ENCODE measurements around the gene GLIPR1L1. TPM values are rescaled to one million over a fixed set of nuclear protein-coding genes. Genes with fewer than 3 reads are reported as not detected.

The GLIPR1L1 gene
- total and polyA plus RNA-seq, 2 of the 8 experiments (the other 6 are each of a cell fraction or from before 2014, with no cell fraction given) = 1.2 to 1.7 TPM

- no peaks in the 10 kb centered on the region; a peak in 1 of 7 replicates for H3K4me1 ChIP-seq (replicated peaks in 1 of 4; ENCODE audit: control insufficient read depth in 3 of 4, insufficient read depth in 4 of 4, low read length in 3 of 4)
- no peak overlapping the region for H3K4me2 ChIP-seq (ENCODE audit: insufficient read depth in 1 of 2, low read depth in 2 of 2, low read length in 2 of 2)
- H3K79me2 ChIP-seq (ENCODE audit: control insufficient read depth in 1 of 2, insufficient read depth in 2 of 2, low read length in 2 of 2) = no peaks in the 10 kb centered on the region
- H2AFZ ChIP-seq (ENCODE audit: low read length) = no peak overlapping the region
- H3K23ac ChIP-seq (ENCODE audit: insufficient read length) = no peak overlapping the region
- ChIA-PET CTCF (ENCODE audit: partially characterized antibody) (no interaction called here), POLR2A (ENCODE audit: partially characterized antibody) (no interaction called here)
- no peak for DNase-seq (ENCODE audit: low read depth in 1 of 2, low spot score in 2 of 2)
- no peaks in the 10 kb centered on the region for H3K36me3 ChIP-seq (ENCODE audit: control insufficient read depth in 2 of 4, insufficient read depth in 4 of 4, low read length in 3 of 4)
- H2AK5ac ChIP-seq (ENCODE audit: low read depth, low read length) = no peak overlapping the region
- TF ChIP-seq SP2 (IDR thresholded peaks at IDR 0.05; ENCODE audit: low read length) (no peak), CEBPB (IDR thresholded peaks at IDR 0.05; ENCODE audit: low read depth, low read length) (no peak), POU5F1 (IDR thresholded peaks at IDR 0.05; ENCODE audit: low read depth, low read length) (no peak), RFX5 (IDR thresholded peaks at IDR 0.05; ENCODE audit: borderline replicate concordance, low read depth, low read length) (no peak)
- H3K9me3 ChIP-seq (ENCODE audit: insufficient read depth in 2 of 2, low read depth in 1 of 2, low read length in 1 of 2) = no peaks in the 10 kb centered on the region
- no peak overlapping the region for H2BK20ac ChIP-seq (ENCODE audit: low read length)
- no peaks in the 10 kb centered on the region for H4K20me1 ChIP-seq (replicated peaks in 1 of 2; ENCODE audit: control insufficient read depth in 1 of 2, insufficient read depth in 2 of 2, low read length in 2 of 2)
- H3K56ac ChIP-seq (replicated peaks; ENCODE audit: insufficient read length, low read depth, low read length) = no peak overlapping the region
- no peak overlapping the region for H2BK15ac ChIP-seq (ENCODE audit: low read length)
- no peaks in the 10 kb centered on the region for H3K79me1 ChIP-seq (ENCODE audit: low read depth, low read length)
- no peak overlapping the region for H2BK120ac ChIP-seq (replicated peaks; ENCODE audit: low read depth, low read length)
- H3K14ac ChIP-seq (ENCODE audit: insufficient read length) = no peak overlapping the region
- H3K4me3 ChIP-seq (ENCODE audit: extremely low read depth in 1 of 4, insufficient read depth in 2 of 4, low read depth in 3 of 4, low read length in 4 of 4) = no peak overlapping the region
- H3K27ac ChIP-seq (ENCODE audit: low read depth, low read length) = no peak overlapping the region
- no peak overlapping the region for H2BK12ac ChIP-seq (ENCODE audit: low read depth, low read length)
- H3K23me2 ChIP-seq (ENCODE audit: low read depth, low read length) = no peaks in the 10 kb centered on the region
- H3K18ac ChIP-seq (ENCODE audit: extremely low read depth, low read length) = no peak overlapping the region
- H3K27me3 ChIP-seq (replicated peaks in 1 of 4; ENCODE audit: control insufficient read depth in 3 of 4, extremely low read depth in 1 of 4, insufficient read depth in 3 of 4, low read length in 3 of 4) = no peaks in the 10 kb centered on the region
- no peak overlapping the region for H3K9ac ChIP-seq (replicated peaks in 1 of 4; ENCODE audit: extremely low read depth in 1 of 4, low read depth in 3 of 4, low read length in 3 of 4)
- H4K5ac ChIP-seq (ENCODE audit: insufficient read length, low read depth, low read length) = no peak overlapping the region
- H4K91ac ChIP-seq (replicated peaks; ENCODE audit: insufficient read length, low read length) = no peak overlapping the region
- 88% methylated on average over 2 of the region's 2 CpGs; no CpG with 5 or more reads in 1 of the 2 experiments for WGBS, 2 experiments (ENCODE audit: extremely low coverage in 1 of 2, insufficient coverage in 1 of 2, insufficient read length in 1 of 2, insufficient replicate concordance in 2 of 2, low coverage in 1 of 2, low lambda C conversion rate in 2 of 2, missing lambda C conversion rate in 1 of 2)
- FAIRE-seq = no peak
- H3K4ac ChIP-seq (replicated peaks; ENCODE audit: insufficient read length, low read depth, low read length) = no peak overlapping the region
- no peak overlapping the region for H2BK5ac ChIP-seq (ENCODE audit: low read depth, low read length)
- H4K8ac ChIP-seq (ENCODE audit: extremely low read depth, insufficient read depth, low read length) = no peak overlapping the region
Measured at GRCh38 chr12:75308279-75308678, 26.2 kb upstream of the GLIPR1L1 start.
